ENCODE data around the gene CALR3. TPM values are rescaled to one million over a fixed set of nuclear protein-coding genes. Genes with fewer than 3 reads are reported as not detected.
"Not testable (repeated sequence)": the region's sequence is repeated elsewhere in the genome, so short reads cannot be mapped to it uniquely, and the experiment has no call there.

The CALR3 gene
- total and polyA plus RNA-seq, 2 experiments from 2014 or later = not detected

DNA sequence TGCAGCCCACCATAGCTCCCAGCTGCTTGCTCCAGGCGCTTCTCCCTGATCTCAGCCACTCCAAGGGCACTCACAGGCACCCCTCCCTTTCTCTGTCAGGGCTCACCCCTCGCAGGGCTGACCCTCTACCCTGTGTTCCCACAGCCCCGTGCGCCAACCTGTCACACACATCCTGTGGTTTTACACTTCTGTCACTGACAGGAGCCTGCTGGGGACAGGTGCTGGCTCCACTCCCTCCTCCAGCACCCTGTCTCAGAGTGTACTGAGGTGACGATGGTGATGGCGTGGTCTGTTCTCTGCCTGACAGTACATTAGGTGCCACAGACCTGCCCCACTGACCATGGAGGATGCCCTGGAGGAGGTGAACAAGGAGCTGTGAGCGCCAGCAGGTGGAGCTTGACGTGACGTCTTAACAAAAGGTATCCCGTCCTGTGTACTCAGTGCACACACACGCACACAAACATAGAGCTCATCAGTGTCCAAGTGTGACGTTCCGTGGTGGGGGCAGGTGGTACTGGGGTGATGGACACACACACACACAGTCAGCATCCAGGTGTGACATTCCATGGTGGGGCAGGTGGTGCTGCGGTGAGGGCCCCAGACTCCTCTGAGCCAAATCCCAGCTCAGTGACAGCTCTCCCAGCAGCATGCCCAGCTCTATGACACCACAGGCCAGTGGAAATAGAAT, 21.1 kb upstream of the CALR3 start:
- H3K27me3 ChIP-seq = no peaks in the 10 kb centered on the region
- H3K36me3 ChIP-seq = peaks cover 45% of the 10 kb centered on the region
- no peak for DNase-seq (ENCODE audit: low read depth in 1 of 2, low spot score in 1 of 2)
- TF ChIP-seq, protein P1, sequence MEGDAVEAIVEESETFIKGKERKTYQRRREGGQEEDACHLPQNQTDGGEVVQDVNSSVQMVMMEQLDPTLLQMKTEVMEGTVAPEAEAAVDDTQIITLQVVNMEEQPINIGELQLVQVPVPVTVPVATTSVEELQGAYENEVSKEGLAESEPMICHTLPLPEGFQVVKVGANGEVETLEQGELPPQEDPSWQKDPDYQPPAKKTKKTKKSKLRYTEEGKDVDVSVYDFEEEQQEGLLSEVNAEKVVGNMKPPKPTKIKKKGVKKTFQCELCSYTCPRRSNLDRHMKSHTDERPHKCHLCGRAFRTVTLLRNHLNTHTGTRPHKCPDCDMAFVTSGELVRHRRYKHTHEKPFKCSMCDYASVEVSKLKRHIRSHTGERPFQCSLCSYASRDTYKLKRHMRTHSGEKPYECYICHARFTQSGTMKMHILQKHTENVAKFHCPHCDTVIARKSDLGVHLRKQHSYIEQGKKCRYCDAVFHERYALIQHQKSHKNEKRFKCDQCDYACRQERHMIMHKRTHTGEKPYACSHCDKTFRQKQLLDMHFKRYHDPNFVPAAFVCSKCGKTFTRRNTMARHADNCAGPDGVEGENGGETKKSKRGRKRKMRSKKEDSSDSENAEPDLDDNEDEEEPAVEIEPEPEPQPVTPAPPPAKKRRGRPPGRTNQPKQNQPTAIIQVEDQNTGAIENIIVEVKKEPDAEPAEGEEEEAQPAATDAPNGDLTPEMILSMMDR (IDR thresholded peaks at IDR 0.05; ENCODE audit: low read depth, low read length) = no peak
- no peaks in the 10 kb centered on the region for H3K9me3 ChIP-seq (ENCODE audit: low read depth)
- H3K4me1 ChIP-seq (ENCODE audit: low read depth) = no peaks in the 10 kb centered on the region
- no peak overlapping the region for H3K27ac ChIP-seq
- H3K4me3 ChIP-seq = no peak overlapping the region

- H3K27ac ChIP-seq = no peak overlapping the region
Observed at GRCh38 chr19:16516381-16516780, 20.4 kb upstream of the CALR3 start.

GRCh38 chr19:16514383-16515019, 18.5 kb upstream of the CALR3 start:
- DNase-seq (ENCODE audit: low read depth in 1 of 2, low spot score in 1 of 2) = no peak
- Histone ChIP-seq H3K4me3 (no peak overlapping the region), H3K9me3 (ENCODE audit: low read depth) (no peaks in the 10 kb centered on the region), H3K27ac (no peak overlapping the region), H3K27me3 (no peaks in the 10 kb centered on the region), H3K36me3 (peaks cover 23% of the 10 kb centered on the region), H3K4me1 (ENCODE audit: low read depth) (no peaks in the 10 kb centered on the region)
- TF ChIP-seq, protein P1 (IDR thresholded peaks at IDR 0.05; ENCODE audit: low read depth, low read length) = no peak

More at GRCh38 chr19:16516381-16516780, 20.4 kb upstream of the CALR3 start:
- Histone ChIP-seq H3K36me3 (peaks cover 39% of the 10 kb centered on the region), H3K4me3 (no peak overlapping the region), H3K27me3 (no peaks in the 10 kb centered on the region), H3K4me1 (ENCODE audit: low read depth) (no peaks in the 10 kb centered on the region), H3K9me3 (ENCODE audit: low read depth) (no peaks in the 10 kb centered on the region)
- no peak for DNase-seq (ENCODE audit: low read depth in 1 of 2, low spot score in 1 of 2)
- TF ChIP-seq, protein P1 (IDR thresholded peaks at IDR 0.05; ENCODE audit: low read depth, low read length) = no peak

GRCh38 chr19:16512611-16513010, 16.6 kb upstream of the CALR3 start:
- not testable (repeated sequence) for H3K27ac ChIP-seq; H3K4me3 ChIP-seq; DNase-seq (ENCODE audit: low read depth in 1 of 2, low spot score in 1 of 2); H3K27me3 ChIP-seq; H3K4me1 ChIP-seq (ENCODE audit: low read depth); H3K9me3 ChIP-seq (ENCODE audit: low read depth); H3K36me3 ChIP-seq

DNA sequence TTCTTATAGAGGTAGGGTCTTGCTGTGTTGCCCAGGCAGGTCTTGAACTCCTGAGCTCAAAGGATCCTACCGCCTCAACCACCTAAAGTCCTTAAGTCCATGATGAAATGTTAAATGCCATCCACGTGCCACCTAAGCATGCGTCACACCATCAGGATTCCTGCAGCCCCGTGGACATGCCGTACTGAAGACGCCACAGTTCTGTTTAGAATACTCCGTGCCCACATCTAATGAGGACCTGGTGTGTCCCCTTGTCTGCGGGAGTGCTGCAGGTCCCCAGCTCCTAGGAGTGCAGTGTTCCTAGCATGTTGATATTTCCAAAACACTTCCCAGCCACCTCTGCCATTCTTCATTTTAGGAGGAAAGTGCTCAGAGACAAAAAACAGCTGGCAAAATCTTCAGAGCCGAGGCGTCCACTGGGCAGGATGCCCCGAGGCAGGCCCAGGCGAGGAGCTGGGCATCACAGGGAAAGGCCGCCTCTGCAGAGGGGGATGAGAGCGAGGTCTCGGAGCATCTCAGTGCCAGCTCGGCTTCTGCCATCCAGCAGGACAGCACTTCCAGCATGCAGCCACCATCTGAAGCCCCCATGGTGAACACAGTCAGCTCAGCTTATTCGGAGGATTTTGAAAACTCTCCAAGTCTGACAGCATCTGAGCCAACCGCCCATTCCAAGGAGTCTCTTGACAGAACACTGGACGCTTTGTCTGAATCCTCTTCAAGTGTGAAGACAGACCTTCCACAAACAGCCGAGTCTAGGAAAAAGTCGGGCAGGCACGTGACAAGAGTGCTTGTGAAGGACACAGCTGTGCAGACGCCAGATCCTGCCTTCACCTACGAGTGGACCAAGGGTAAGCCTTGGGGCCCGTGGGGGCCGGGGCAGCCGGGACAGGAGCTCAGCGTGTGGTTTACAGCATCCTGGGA, 13.4 kb upstream of the CALR3 start:
- Histone ChIP-seq H3K4me3 (no peak overlapping the region), H3K36me3 (peaks cover 3% of the 10 kb centered on the region), H3K9me3 (ENCODE audit: low read depth) (no peaks in the 10 kb centered on the region), H3K27ac (no peak overlapping the region), H3K27me3 (no peaks in the 10 kb centered on the region), H3K4me1 (ENCODE audit: low read depth) (no peaks in the 10 kb centered on the region)
- TF ChIP-seq, protein P1 (IDR thresholded peaks at IDR 0.05; ENCODE audit: low read depth, low read length) = no peak
- peak in 1 of 2 donors; percentile 77 for DNase-seq (ENCODE audit: low read depth in 1 of 2, low spot score in 1 of 2)
